MCF 10A (cell line): ENCODE results near the gene STK10. TPM values are rescaled to one million over a fixed set of nuclear protein-coding genes. Genes with fewer than 3 reads are reported as not detected.

Source experiments
- BruUV-seq: library from RNA; stranded (reverse); fragments of 400-500 nt; replicated peaks from 2 replicates; lab custom pipeline; 2021; lab: Mats Ljungman, UMichigan
- CTCF ChIA-PET: fragments of 300-600 bp; sonication (Branson Sonifier 250); formaldehyde crosslinking; extraction: SDS; loops from one replicate; lab custom pipeline; 2021; ENCODE audit warnings: antibody characterized with exemption, inconsistent platforms; lab: Yijun Ruan, JAX
- POLR2A ChIA-PET: fragments of 300-600, 350-650 bp; sonication (Branson Sonifier 250); formaldehyde crosslinking; extraction: SDS; loops from one replicate; lab custom pipeline; 2020; ENCODE audit warnings: antibody characterized with exemption, inconsistent platforms; lab: Yijun Ruan, JAX
- DNase-seq: peaks from one replicate; pipeline ENCODE4 v3.0.0-alpha.2; 2018; ENCODE audit not compliant: unreplicated experiment
- H3K27ac Mint-ChIP-seq: one replicate; pipeline ENCODE4 v1.8.0; 2022; ENCODE audit warnings: mild to moderate bottlenecking, low read depth, mixed read lengths; ENCODE audit not compliant: unreplicated experiment
- H3K27me3 Mint-ChIP-seq: one replicate; pipeline ENCODE4 v1.8.0; 2022; ENCODE audit warnings: mixed read lengths; ENCODE audit not compliant: insufficient read depth, unreplicated experiment
- H3K36me3 Mint-ChIP-seq: one replicate; pipeline ENCODE4 v1.8.0; 2022; ENCODE audit warnings: mild to moderate bottlenecking, moderate library complexity, mixed read lengths; ENCODE audit not compliant: insufficient read depth, unreplicated experiment
- H3K4me1 Mint-ChIP-seq: one replicate; pipeline ENCODE4 v1.8.0; 2022; ENCODE audit warnings: mixed read lengths; ENCODE audit not compliant: insufficient read depth, unreplicated experiment
- H3K4me3 Mint-ChIP-seq: one replicate; pipeline ENCODE4 v1.8.0; 2022; ENCODE audit warnings: mild to moderate bottlenecking, moderate library complexity, mixed read lengths; ENCODE audit not compliant: unreplicated experiment
- H3K9me3 Mint-ChIP-seq: one replicate; pipeline ENCODE4 v1.8.0; 2022; ENCODE audit warnings: mixed read lengths; ENCODE audit not compliant: unreplicated experiment
- CTCF ChIP-seq: fragments of 200-600 bp; IDR thresholded peaks from one replicate; pipeline ENCODE4 v1.8.0; 2022; ENCODE audit warnings: antibody characterized with exemption, mild to moderate bottlenecking; ENCODE audit not compliant: unreplicated experiment
- intact Hi-C: fragments of 100-400 bp; cut with micrococcal nuclease; formaldehyde crosslinking; loops from 2 replicates; pipeline ENCODE4 v1.14.1; 2022
- total RNA-seq: library from RNA; stranded (reverse); gene quantifications from 2 replicates; pipeline ENCODE4 v1.2.3, GENCODE V29; 2022

Gene STK10
- total RNA-seq, 1 experiment from 2014 or later: 46.5 TPM

GRCh38 chr5:172054611-172055153 is 133.3 kb downstream of the STK10 start:
- CTCF ChIA-PET: interaction anchor here (0.6 to 3.5 kb wide), 8 partner anchors 13 to 147 kb away, joined by 3 to 19 read pairs (median 4); partner anchors contain the start of gene STK10
- BruUV-seq: no TSS peak
- H3K4me3 Mint-ChIP-seq: no peak overlapping the region
- peaks cover 56% of the 10 kb centered on the region for H3K36me3 Mint-ChIP-seq
- no peaks in the 10 kb centered on the region for H3K9me3 Mint-ChIP-seq
- intact Hi-C loops: no loop called here
- POLR2A ChIA-PET: no interaction called here
- H3K27me3 Mint-ChIP-seq: no peaks in the 10 kb centered on the region
- H3K27ac Mint-ChIP-seq: no peak overlapping the region
- no peaks in the 10 kb centered on the region for H3K4me1 Mint-ChIP-seq
- DNase-seq: no peak
- TF ChIP-seq CTCF: no peak

- BruUV-seq: no TSS peak
- Mint-ChIP-seq H3K9me3 (no peaks in the 10 kb centered on the region), H3K27ac (no peak overlapping the region), H3K27me3 (no peaks in the 10 kb centered on the region), H3K4me1 (no peaks in the 10 kb centered on the region), H3K4me3 (no peak overlapping the region), H3K36me3 (peaks cover 59% of the 10 kb centered on the region)
- intact Hi-C loops: no loop called here
- TF ChIP-seq CTCF: no peak
- DNase-seq: no peak
- CTCF ChIA-PET: interaction anchor here (0.6 to 3.5 kb wide), 11 partner anchors 11 to 634 kb away, joined by 3 to 19 read pairs (median 3); partner anchors contain the start of gene STK10
- POLR2A ChIA-PET: no interaction called here
Observed at GRCh38 chr5:172052450-172053236, 135.4 kb downstream of the STK10 start.

- Mint-ChIP-seq H3K27me3 (no peaks in the 10 kb centered on the region), H3K4me3 (no peak overlapping the region), H3K4me1 (no peaks in the 10 kb centered on the region), H3K27ac (peak overlapping the region; percentile 18), H3K9me3 (no peaks in the 10 kb centered on the region), H3K36me3 (peaks cover 58% of the 10 kb centered on the region)
- ChIA-PET CTCF (interaction anchor here (0.6 to 3.5 kb wide), 7 partner anchors 11 to 567 kb away, joined by 3 to 19 read pairs (median 3); no protein-coding TSS in a partner anchor), POLR2A (no interaction called here)
- no peak for TF ChIP-seq CTCF
- DNase-seq: no peak
- intact Hi-C loops: no loop called here
- no TSS peak for BruUV-seq
Observed at GRCh38 chr5:172051643-172052339, 136.2 kb downstream of the STK10 start.

GRCh38 chr5:172050080-172050479 is 137.9 kb downstream of the STK10 start:
- H3K9me3 Mint-ChIP-seq: no peaks in the 10 kb centered on the region
- H3K27me3 Mint-ChIP-seq: no peaks in the 10 kb centered on the region
- no peak for DNase-seq
- H3K4me3 Mint-ChIP-seq: no peak overlapping the region
- H3K4me1 Mint-ChIP-seq: no peaks in the 10 kb centered on the region
- BruUV-seq: no TSS peak
- intact Hi-C loops: no loop called here
- ChIA-PET CTCF (interaction anchor here (0.6 to 3.2 kb wide), 7 partner anchors 9 to 606 kb away, joined by 3 to 17 read pairs (median 5); partner anchors contain the start of gene STK10), POLR2A (no interaction called here)
- peaks cover 50% of the 10 kb centered on the region for H3K36me3 Mint-ChIP-seq
- no peak for TF ChIP-seq CTCF
- no peak overlapping the region for H3K27ac Mint-ChIP-seq
